Measurements from ENCODE around the gene EPX. TPM values are rescaled to one million over a fixed set of nuclear protein-coding genes. Genes with fewer than 3 reads are reported as not detected.

EPX gene
- total RNA-seq, 2 donors from 2014 or later = not detected

GRCh38 chr17:58246781-58247180 lies 54.3 kb downstream of the EPX start:
- intact Hi-C loops (cut with DNase I) = no loop called here
- no peak for DNase-seq (ENCODE audit: low spot score)

- DNase-seq (ENCODE audit: low spot score) = no peak
- intact Hi-C loops (cut with DNase I) = no loop called here
Observed at GRCh38 chr17:58247511-58248363, 55.2 kb downstream of the EPX start.

GRCh38 chr17:58248955-58249269 lies 56.4 kb downstream of the EPX start:
- DNase-seq (ENCODE audit: low spot score) = no peak
- intact Hi-C loops (cut with DNase I) = no loop called here

DNA sequence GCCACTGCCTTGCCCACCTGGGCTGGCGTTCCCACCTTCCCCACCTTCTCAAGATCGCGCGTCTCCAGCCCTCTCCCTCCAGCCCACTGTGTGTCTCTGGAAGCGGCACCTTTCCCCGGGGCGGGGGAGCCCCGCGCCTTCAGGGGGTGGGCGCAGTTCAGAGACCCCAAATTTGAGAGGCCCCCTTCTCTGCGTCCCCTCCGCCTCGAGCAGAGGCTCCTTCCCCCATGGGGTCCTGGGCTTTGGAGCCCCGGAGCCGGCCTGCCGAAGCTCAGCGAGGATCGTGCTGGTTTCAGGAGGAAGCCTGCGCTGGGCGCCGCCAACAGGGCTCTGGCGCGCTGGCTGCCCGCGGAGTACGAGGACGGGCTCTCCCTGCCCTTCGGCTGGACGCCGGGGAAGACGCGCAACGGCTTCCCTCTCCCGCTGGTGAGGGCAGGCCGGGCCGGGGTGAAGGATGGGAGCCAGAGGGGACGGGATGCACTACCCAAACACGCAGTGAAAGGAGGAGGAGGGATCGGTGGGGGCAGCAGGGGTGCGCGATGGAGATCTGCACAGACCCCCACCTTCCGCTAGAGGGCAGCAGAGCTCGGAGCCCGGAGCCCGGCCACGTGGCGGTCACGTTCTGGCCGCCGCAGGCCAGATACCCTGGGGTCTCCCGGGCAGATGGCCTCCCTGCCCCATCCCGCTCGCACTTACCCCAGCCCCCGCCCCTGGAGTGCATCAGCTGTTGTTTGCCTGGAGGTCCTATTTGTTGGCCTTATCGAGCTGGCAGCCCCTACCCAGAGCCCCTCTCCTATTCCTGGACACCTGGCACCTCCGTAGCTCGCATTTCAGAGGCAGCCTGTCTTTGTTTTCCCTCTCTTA lies 57.0 kb downstream of the EPX start:
- peak; percentile 92 for DNase-seq (ENCODE audit: low spot score)
- intact Hi-C loops (cut with DNase I) = loop anchor here in 1 of 2 donors (10.0 kb wide), 1 partner anchor 165 kb away; the partner anchor contains the start of gene RNF43

DNA sequence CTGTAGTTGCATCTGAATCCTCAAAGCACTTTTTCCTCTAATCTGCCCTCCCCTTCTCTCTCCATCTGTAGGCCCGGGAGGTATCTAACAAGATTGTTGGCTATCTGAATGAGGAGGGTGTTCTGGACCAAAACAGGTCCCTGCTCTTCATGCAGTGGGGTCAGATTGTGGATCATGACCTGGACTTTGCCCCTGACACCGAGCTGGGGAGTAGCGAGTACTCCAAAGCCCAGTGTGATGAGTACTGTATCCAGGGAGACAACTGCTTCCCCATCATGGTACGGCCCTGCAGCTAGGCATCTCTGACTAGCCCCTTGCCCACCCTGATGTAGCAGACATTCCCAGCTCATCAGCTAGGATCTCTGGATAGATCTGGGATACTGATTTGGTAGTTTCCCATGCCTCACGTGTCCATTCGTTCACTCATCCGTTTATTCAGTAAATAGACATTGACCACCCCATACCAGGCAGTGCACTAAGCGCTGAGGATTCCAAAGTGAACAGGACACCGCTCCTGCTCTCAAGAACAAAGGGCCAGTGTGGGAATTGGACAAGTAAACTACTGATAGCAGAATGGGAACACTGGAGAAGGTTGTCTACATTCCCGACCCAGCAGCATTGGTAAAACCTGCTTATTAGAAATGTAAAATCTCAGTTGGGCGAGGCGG lies 58.0 kb downstream of the EPX start:
- intact Hi-C loops (cut with DNase I) = loop anchor here in 1 of 2 donors (10.0 kb wide), 1 partner anchor 164 kb away; the partner anchor contains the start of gene RNF43
- no peak for DNase-seq (ENCODE audit: low spot score)

- DNase-seq (ENCODE audit: low spot score) = no peak
- intact Hi-C loops (cut with DNase I) = loop anchor here in 1 of 2 donors (10.0 kb wide), 1 partner anchor 163 kb away; the partner anchor contains the start of gene RNF43
Observed at GRCh38 chr17:58252141-58252540, 59.6 kb downstream of the EPX start.

DNA sequence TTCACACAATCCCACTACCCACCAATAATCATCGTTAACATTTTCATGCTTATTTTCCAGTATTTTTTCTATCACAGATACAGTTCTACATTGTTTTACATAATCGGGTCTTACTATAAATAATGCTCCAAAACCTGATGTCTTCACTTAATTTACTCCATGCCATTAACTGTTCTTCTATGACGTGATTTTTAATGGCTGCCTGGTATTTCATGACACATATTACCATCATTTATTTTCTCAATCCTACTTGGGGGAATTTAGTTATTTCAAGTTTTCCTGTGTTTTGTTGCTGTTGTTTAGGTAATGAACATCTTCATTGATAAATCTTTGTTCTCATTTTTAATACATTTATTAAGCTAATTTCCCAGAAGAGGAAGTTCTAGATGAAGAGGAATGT lies 60.6 kb downstream of the EPX start:
- intact Hi-C loops (cut with DNase I) = loop anchor here in 1 of 2 donors (10.0 kb wide), 1 partner anchor 162 kb away; the partner anchor contains the start of gene RNF43
- DNase-seq (ENCODE audit: low spot score) = no peak

Other genes starting within 250 kb of the EPX start
- gene CUEDC1, start 237.3 kb upstream of the EPX start, total RNA-seq = 10 to 100 TPM; 42.3 to 43.6 TPM
- gene VEZF1, start 204.5 kb upstream of the EPX start, total RNA-seq = 10 to 100 TPM; 56.1 to 61.8 TPM
- gene SRSF1, start 185.5 kb upstream of the EPX start, total RNA-seq = 100 to 1,000 TPM; 120 to 152 TPM
- gene DYNLL2, start 109.3 kb upstream of the EPX start, total RNA-seq = 10 to 100 TPM; 30.6 to 35.4 TPM
- gene OR4D1, start 44.3 kb upstream of the EPX start, total RNA-seq = not detected
- not detected for gene OR4D2, start 25.7 kb upstream of the EPX start, total RNA-seq
- 1 to 10 TPM; 9.4 to 9.7 TPM for gene MKS1, start 26.5 kb downstream of the EPX start, total RNA-seq
- not detected for gene LPO, start 45.9 kb downstream of the EPX start, total RNA-seq
- under 1 TPM; 0.74 to 0.86 TPM for gene MPO, start 88.2 kb downstream of the EPX start, total RNA-seq
- gene TSPOAP1, start 136.1 kb downstream of the EPX start, total RNA-seq = 1 to 10 TPM; 8.2 to 10.0 TPM
- 10 to 100 TPM; 48.4 to 50.1 TPM for gene SUPT4H1, start 159.5 kb downstream of the EPX start, total RNA-seq
- not detected for gene RNF43, start 224.8 kb downstream of the EPX start, total RNA-seq

All from posterior vena cava (tissue), 2 donors.